Measurements from ENCODE around the gene SENP1.

- TF ChIP-seq CTCF (conservative IDR thresholded peaks at IDR 0.05) (no peak), EZH2 (IDR thresholded peaks at IDR 0.05; ENCODE audit: low read depth) (no peak)
Observed at GRCh38 chr12:48074266-48074665, 31.6 kb downstream of the SENP1 start.
